Activated CD8-positive, alpha-beta T cell treated with anti-CD3 and anti-CD28 coated beads for 36 hours (primary cell): Measurements from ENCODE around the gene CST6. TPM values are rescaled to one million over a fixed set of nuclear protein-coding genes. Genes with fewer than 3 reads are reported as not detected.

Experiments used
- ATAC-seq: fragments of 200-7000 bp; cut with Tn5 transposase; one replicate; pipeline ENCODE4 v1.10.0; 2021; ENCODE audit warnings: mild to moderate bottlenecking, moderate library complexity
- CTCF ChIA-PET: fragments of 350-600 bp; sonication (Branson Sonifier 250); formaldehyde crosslinking; loops from one replicate; lab custom pipeline; 2021; ENCODE audit warnings: antibody characterized with exemption; lab: Charles Lee
- POLR2A ChIA-PET: fragments of 350-600 bp; sonication (Branson Sonifier 250); formaldehyde crosslinking; loops from one replicate; lab custom pipeline; 2021; ENCODE audit warnings: antibody characterized with exemption; lab: Charles Lee
- DNase-seq: peaks from one replicate; pipeline ENCODE4 v3.0.0-alpha.2; 2020
- H3K27ac Mint-ChIP-seq: one replicate; pipeline ENCODE4 v1.8.0; 2021; ENCODE audit warnings: mild to moderate bottlenecking, mixed read lengths
- H3K27me3 Mint-ChIP-seq: one replicate; pipeline ENCODE4 v1.8.0; 2021; ENCODE audit warnings: mixed read lengths
- H3K36me3 Mint-ChIP-seq: one replicate; pipeline ENCODE4 v1.8.0; 2021; ENCODE audit warnings: low read depth, mixed read lengths
- H3K4me1 Mint-ChIP-seq: one replicate; pipeline ENCODE4 v1.8.0; 2021; ENCODE audit warnings: low read depth, mixed read lengths
- H3K4me3 Mint-ChIP-seq: one replicate; pipeline ENCODE4 v1.8.0; 2021; ENCODE audit warnings: mild to moderate bottlenecking, moderate library complexity, mixed read lengths
- H3K9me3 Mint-ChIP-seq: one replicate; pipeline ENCODE4 v1.8.0; 2021; ENCODE audit warnings: mixed read lengths
- CTCF ChIP-seq: fragments of 200-600 bp; IDR thresholded peaks from one replicate; pipeline ENCODE4 v1.8.0; 2022; ENCODE audit warnings: antibody characterized with exemption, mild to moderate bottlenecking
- intact Hi-C: fragments of 100-400 bp; cut with micrococcal nuclease; formaldehyde crosslinking; loops from one replicate; pipeline ENCODE4 v1.10.0; 2022
- total RNA-seq, 2 experiments: library from RNA; stranded (reverse); gene quantifications; one replicate each; pipeline ENCODE4 v1.2.3, GENCODE V29; 2021

CST6 gene
- total RNA-seq, 2 experiments from 2014 or later, result 0.50 TPM; not detected in 1

- Mint-ChIP-seq H3K4me3 (no peak overlapping the region), H3K27me3 (no peaks in the 10 kb centered on the region), H3K4me1 (no peaks in the 10 kb centered on the region), H3K27ac (peak overlapping the region; percentile 54), H3K9me3 (no peaks in the 10 kb centered on the region), H3K36me3 (peaks cover 33% of the 10 kb centered on the region)
- POLR2A ChIA-PET, result interaction anchor here (0.6 to 1.2 kb wide), 4 partner anchors 11 to 264 kb away, joined by 3 to 4 read pairs (median 3); partner anchors contain the start of gene CCDC85B
- TF ChIP-seq CTCF, result no peak
- CTCF ChIA-PET, result interaction anchor here (1.4 kb wide), 1 partner anchor 91 kb away, joined by 5 read pairs; no protein-coding TSS in a partner anchor
- intact Hi-C loops, result no loop called here
- no peak for ATAC-seq
- no peak for DNase-seq
Measured at GRCh38 chr11:65975771-65976170, 36.0 kb upstream of the CST6 start.

GRCh38 chr11:65976216-65977176 lies 35.3 kb upstream of the CST6 start:
- Mint-ChIP-seq H3K9me3 (no peaks in the 10 kb centered on the region), H3K36me3 (peaks cover 33% of the 10 kb centered on the region), H3K27me3 (no peaks in the 10 kb centered on the region), H3K4me3 (no peak overlapping the region), H3K27ac (no peak overlapping the region), H3K4me1 (no peaks in the 10 kb centered on the region)
- TF ChIP-seq CTCF, result no peak
- no peak for DNase-seq
- CTCF ChIA-PET, result interaction anchor here (1.4 kb wide), 1 partner anchor 92 kb away, joined by 5 read pairs; no protein-coding TSS in a partner anchor
- intact Hi-C loops, result no loop called here
- POLR2A ChIA-PET, result interaction anchor here (1.0 to 1.5 kb wide), 3 partner anchors 14 to 117 kb away, joined by 3 read pairs; partner anchors contain the start of gene CCDC85B
- ATAC-seq, result no peak

GRCh38 chr11:65977621-65978390 lies 34.0 kb upstream of the CST6 start:
- H3K4me1 Mint-ChIP-seq, result no peaks in the 10 kb centered on the region
- ChIA-PET CTCF (interaction anchor here (1.8 kb wide), 1 partner anchor 93 kb away, joined by 4 read pairs; no protein-coding TSS in a partner anchor), POLR2A (interaction anchor here (0.6 to 1.9 kb wide), 3 partner anchors 8 to 118 kb away, joined by 3 to 5 read pairs (median 3); no protein-coding TSS in a partner anchor)
- no peak overlapping the region for H3K4me3 Mint-ChIP-seq
- intact Hi-C loops, result no loop called here
- no peak for TF ChIP-seq CTCF
- H3K27ac Mint-ChIP-seq, result no peak overlapping the region
- no peaks in the 10 kb centered on the region for H3K9me3 Mint-ChIP-seq
- peaks cover 29% of the 10 kb centered on the region for H3K36me3 Mint-ChIP-seq
- no peak for DNase-seq
- no peaks in the 10 kb centered on the region for H3K27me3 Mint-ChIP-seq
- no peak for ATAC-seq

GRCh38 chr11:65978391-65979238 lies 33.2 kb upstream of the CST6 start:
- Mint-ChIP-seq H3K4me1 (no peaks in the 10 kb centered on the region), H3K27ac (no peak overlapping the region), H3K36me3 (peaks cover 23% of the 10 kb centered on the region), H3K9me3 (no peaks in the 10 kb centered on the region), H3K27me3 (no peaks in the 10 kb centered on the region), H3K4me3 (no peak overlapping the region)
- DNase-seq (no peak), ATAC-seq (no peak)
- CTCF ChIA-PET, result interaction anchor here (1.1 to 1.8 kb wide), 3 partner anchors 10 to 94 kb away, joined by 3 to 10 read pairs (median 4); no protein-coding TSS in a partner anchor
- intact Hi-C loops, result no loop called here
- TF ChIP-seq CTCF, result no peak
- POLR2A ChIA-PET, result interaction anchor here (1.9 kb wide), 1 partner anchor 9 kb away, joined by 5 read pairs; no protein-coding TSS in a partner anchor
